NCI-H1930 (cell line): Measurements from ENCODE around the gene CDH4.

Experiments used
- DNase-seq, 2 experiments: peaks; one replicate each; lab custom pipeline; 2025; lab: John Stamatoyannopoulos, UW

The CDH4 gene

DNA sequence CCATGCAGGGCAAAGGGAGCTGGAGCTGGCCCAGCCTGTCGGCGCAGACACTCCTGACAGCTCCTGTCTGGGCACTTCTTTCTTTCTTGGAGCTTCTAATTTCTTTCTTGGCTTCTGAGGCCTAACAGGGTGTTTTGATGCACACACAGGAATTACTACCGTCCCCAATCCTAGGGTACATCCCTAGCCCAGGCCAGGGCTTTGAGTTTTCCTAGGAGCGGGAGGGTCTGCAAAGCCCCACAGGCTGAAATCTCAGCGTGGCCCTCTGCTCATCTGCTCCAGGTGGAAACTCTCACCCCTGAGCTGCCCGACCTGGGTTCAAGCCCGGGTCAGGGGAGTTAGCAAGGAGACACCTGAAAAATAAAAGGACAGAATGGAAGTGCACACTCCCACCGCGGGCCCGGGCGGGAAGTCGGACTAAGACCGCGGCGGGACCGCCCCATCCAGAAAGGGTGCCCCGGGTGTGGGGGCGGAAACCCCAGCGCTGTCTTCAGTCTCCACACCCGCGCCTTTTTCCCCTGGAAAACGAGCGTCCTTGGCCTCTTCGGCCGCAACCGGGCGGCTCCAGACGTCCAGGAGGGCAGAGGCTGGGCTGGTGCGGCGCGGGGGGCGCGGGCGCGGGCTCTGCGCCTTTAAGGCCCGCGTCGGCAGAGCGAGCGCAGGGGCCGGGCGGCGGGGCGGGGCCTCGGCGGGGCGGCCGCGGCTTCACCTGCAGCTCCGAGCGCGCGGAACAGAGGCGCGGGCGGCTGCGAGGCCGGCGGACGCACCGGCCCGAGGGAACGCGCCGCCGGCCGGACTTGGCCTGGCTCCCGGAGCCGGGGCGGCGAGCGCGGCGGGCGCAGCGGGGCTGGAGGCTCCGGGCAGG, at the start of gene CDH4:
TSS of gene CDH4 (plus strand) at position 733 of the 865 bp plus-strand sequence.
- peak in 1 of 2 experiments; percentile 30 for DNase-seq

- DNase-seq = no peak
These were observed 48.7 kb upstream of the CDH4 start for GRCh38 chr20:61203320-61203719.

- DNase-seq = no peak
These were observed 47.9 kb upstream of the CDH4 start for GRCh38 chr20:61204206-61204605.

DNA sequence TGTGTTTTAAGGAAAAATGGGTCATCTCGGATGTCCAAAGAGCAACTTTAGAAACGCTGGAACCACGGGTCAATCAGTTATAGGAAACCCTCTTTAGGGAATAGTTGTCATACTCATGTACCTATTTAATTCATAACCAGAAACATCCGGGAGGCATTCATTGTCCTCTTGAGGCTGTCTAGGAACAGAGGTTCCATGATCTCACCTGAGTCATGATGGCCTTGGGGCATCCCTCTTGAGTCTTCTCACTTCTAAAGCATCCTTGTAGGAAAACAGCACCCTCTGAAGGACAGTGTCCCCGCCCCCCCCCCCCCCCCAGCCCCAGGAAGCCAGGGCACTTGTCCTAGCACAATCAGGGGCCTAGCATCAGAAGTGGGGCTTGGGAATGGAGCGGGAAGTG, 46.3 kb upstream of the CDH4 start:
- no peak for DNase-seq

GRCh38 chr20:61210862-61211261, 41.2 kb upstream of the CDH4 start:
- DNase-seq = no peak

- no peak for DNase-seq
These were observed 34.2 kb upstream of the CDH4 start for GRCh38 chr20:61217848-61218247.

- no peak for DNase-seq
These were observed 33.0 kb upstream of the CDH4 start for GRCh38 chr20:61219021-61219431.

DNA sequence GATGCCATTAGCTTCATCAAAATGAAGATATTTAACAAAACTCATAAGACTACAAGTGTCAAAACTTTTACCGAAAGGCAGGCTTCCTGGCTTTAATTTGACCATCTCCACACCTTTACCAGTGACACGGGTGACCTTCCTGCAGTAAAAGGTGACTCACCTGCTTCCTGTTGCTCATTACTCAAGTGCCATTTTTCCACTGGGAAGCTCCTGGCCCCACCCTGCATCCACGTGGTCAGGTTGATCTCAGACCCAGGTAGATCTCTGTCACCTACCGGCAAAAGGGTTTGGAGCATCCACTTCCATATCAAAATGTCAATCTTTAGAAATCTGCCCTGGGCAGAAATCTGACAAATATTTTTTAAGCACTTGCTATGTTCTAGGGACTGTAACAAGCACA, 31.9 kb upstream of the CDH4 start:
- DNase-seq = no peak

DNA sequence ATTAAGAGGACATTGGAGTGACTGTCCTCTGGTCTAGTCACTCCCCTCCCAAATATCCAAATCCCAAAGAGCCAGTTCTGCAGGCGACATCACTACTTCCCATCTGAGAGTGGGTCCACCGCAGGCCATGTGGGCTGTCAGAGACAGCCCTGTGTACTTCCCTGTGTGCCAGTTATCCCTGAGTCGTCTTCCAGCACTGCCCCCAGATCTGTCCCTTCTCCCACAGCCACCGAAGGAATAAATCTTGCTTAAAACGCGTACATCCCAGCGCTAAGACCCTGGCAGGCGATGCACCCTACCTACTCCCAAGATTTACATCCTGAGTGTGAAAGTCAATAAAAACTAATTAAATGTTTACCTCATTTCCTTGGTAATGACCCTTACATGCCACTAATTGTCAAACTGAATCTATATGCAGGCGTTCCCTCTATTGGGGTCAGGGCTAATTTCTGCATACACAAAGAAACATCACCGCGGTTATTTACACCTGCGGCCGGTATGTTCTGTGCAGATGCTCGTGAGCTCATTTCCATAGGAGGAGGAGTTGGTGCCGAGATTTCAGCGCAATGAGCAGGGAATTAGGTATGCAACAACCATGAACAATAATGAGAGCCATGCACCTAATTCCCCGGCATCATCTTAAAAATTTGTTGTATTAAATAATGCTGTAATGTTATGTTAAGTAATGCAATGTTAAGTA, 31.3 kb upstream of the CDH4 start:
- DNase-seq = no peak

- DNase-seq = no peak
These were observed 29.4 kb upstream of the CDH4 start for GRCh38 chr20:61222699-61223098.

- DNase-seq = no peak
These were observed 28.9 kb upstream of the CDH4 start for GRCh38 chr20:61223121-61223520.

DNA sequence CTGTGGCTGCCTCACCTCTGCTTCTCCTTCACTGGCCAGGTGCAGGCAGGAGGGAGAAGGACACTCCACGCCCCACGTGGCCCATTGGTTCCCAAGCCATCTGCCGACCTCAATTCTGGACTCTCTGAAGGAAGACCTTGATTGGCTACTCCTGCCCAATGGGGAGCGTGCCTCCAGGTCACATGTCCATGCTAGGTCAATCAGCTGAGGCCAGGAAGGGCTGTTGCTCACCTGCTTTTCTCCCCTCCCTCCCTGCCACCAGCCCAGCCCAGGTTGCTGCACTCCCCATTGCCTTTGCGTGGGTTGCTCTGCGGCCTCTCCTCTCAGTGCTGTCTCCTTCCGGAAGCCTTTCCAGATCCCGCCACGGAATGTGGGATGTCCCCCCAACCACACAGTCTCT, 21.9 kb upstream of the CDH4 start:
- DNase-seq = no peak

DNA sequence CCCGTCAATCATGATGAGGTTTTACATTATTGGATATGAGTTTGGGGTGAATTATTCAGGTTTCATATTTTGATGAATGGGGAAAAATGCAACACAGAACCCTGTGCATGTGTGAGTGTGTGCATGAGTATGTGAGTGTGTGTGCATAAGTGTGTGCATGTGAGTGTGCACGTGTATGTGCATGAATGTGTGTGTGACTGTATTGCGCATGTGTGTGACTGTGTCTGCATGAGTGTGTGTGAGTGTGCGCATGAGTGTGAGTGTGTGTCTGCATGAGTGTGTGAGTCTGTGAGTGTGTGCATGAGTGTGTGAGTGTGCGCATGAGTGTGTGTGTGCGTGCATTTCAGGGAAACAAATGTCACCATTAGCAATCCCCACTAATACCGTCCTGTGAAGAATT, 18.5 kb upstream of the CDH4 start:
- DNase-seq = no peak

- no peak for DNase-seq
These were observed 17.7 kb upstream of the CDH4 start for GRCh38 chr20:61234224-61234890.

DNA sequence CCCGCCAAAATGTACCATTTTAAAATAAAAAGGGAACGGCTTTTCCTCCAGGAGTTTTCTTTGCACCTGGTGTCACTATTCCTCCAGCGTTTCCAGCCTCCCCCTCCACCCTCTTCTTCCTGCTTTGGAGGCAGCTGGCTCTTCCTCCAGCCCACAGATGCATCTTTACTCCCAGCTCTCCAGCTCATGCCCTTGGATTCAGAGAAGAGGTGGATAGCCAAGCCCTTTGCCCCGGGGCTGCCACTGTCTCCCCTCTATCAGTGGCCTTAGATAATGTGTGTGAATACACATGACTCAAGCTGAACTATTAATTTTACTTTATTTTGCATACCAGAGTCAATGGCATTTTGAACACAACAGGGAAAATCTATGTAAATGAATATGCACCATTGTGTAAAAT, 15.3 kb upstream of the CDH4 start:
- DNase-seq = no peak

GRCh38 chr20:61238813-61239212, 13.2 kb upstream of the CDH4 start:
- DNase-seq = no peak

DNA sequence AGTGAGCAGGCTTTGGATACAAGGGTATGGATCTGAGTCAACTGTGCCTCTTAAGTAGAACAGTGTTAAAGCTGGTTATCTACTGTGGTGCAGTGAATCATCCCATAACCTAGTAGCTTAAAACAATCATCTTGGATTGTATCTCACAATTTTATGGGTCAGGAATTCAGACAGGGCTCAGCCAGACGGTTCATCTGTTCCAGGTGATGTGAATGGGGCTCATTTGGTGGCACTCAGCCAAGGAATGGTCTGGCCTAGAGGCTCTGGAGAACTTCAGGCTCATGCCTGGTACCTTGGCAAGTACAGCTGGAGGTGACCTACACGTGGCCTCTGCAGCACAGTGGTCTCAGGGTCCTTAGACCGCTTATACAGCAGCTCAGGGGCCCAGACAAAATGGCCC, 11.2 kb upstream of the CDH4 start:
- DNase-seq = no peak

DNA sequence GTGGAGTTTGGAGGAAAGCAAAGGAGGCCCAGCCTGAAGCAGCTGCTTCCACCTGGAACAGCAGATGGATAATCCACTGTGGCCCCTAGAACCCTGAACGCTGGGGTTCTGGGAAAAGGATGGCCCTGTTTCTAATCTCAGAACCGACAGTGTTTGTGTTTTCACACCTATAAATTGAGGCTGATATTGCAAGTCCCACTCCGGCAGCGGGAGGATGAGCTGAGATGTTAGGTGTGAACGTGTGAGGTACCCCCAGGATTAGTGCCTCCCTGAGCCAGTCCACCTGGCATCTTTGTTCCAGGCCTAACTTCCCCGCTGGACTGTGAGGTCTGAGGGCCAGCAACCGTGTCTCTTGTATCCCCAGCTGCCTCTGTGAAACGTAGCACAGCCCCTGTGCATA, 7.8 kb upstream of the CDH4 start:
- no peak for DNase-seq

- DNase-seq = no peak
These were observed 5.8 kb upstream of the CDH4 start for GRCh38 chr20:61246269-61246668.

GRCh38 chr20:61249626-61250025, 2.4 kb upstream of the CDH4 start:
- DNase-seq = no peak

DNA sequence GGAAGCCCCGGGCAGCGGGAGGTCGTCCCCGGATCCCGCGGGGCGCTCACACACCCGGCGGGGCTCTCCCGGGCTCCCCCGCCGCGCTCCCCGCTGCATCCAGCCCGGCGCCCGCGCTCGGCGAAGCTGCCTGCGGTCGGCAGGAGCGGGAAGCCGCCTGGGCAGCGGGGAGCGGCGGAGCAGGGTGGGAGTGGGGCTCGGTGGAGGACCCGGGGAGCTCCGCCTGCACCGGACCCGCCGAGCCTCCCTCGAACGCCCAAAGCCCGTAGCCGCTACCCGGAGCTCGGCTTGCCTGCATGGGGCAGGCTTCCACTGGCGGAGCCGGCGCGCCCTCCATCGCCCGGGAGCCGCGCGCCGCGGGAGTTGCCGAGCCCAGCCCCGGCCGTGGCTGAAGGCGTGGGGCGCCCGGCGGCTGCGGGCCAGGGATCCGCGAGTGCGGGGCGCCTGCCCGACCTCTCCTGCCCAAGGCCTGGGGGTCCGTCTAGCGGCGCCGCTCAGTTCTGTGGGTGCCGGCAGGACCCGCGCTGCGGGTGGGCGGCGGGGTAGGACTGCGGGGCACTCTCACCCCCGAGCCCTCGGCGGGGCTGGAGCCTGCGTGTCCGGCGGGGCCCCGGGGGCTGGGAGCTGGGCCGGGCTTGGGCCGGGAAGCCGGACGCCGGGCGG, 671 bp downstream of the CDH4 start:
- no peak for DNase-seq

DNA sequence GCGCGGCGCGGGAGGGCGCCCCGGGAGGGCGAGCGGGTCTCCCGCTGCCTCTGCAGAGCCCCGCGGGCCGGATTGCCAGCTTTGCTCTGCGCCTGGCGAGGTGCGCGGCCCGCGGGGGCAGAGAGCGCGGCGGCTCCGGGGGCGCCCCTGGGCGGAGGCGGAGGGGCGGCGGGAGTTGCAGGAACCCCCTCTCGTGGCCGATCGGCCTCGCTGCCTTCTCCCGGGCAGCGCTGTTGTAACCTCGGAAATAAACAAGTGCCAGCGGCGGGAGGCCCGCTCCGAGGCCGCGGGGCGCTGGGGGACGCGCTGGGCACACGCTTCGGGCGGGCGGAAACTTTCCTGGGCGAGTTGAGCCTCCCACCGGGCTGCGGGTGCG, 1.2 kb downstream of the CDH4 start:
- DNase-seq = peak in 1 of 2 experiments; percentile 29
